ENCODE results near the gene EGR1.

EGR1 gene

GRCh38 chr5:138468966-138469539, 3.8 kb downstream of the EGR1 start:
- no peak overlapping the region for H3K9ac ChIP-seq (ENCODE audit: low read length)
- peaks cover 30% of the 10 kb centered on the region for H3K27me3 ChIP-seq (replicated peaks; ENCODE audit: insufficient read depth, low read length)
- H3K79me2 ChIP-seq (ENCODE audit: low read length) = no peaks in the 10 kb centered on the region
- no peak overlapping the region for H2AFZ ChIP-seq (ENCODE audit: low read length)
- no peaks in the 10 kb centered on the region for H3K4me1 ChIP-seq (ENCODE audit: low read length)
- no peak overlapping the region for H3K4me3 ChIP-seq (ENCODE audit: low read length)
- TF ChIP-seq CTCF (IDR thresholded peaks at IDR 0.05; ENCODE audit: low read length) (no peak), EZH2phosphoT487 (IDR thresholded peaks at IDR 0.05; ENCODE audit: low read length) (no peak), EZH2 (optimal IDR thresholded peaks at IDR 0.05; ENCODE audit: low read depth, low read length) (no peak)
- DNase-seq = no peak
- no peaks in the 10 kb centered on the region for H3K9me3 ChIP-seq (replicated peaks; ENCODE audit: insufficient read depth, low read length)
- no peaks in the 10 kb centered on the region for H3K9me2 ChIP-seq (replicated peaks; ENCODE audit: insufficient read depth, low read length)
- H3K4me2 ChIP-seq (ENCODE audit: low read depth, low read length) = no peak overlapping the region
- H4K20me1 ChIP-seq (ENCODE audit: insufficient read depth, low read length) = no peaks in the 10 kb centered on the region
- no peaks in the 10 kb centered on the region for H3K36me3 ChIP-seq (replicated peaks; ENCODE audit: insufficient read depth, low read length)
- H3F3A ChIP-seq (ENCODE audit: insufficient read depth, low read length) = peaks cover 6% of the 10 kb centered on the region; the same call in 1 of the 2 replicates
- no peak overlapping the region for H3K27ac ChIP-seq (ENCODE audit: low read length)

- Histone ChIP-seq H3K9me3 (replicated peaks; ENCODE audit: insufficient read depth, low read length) (no peaks in the 10 kb centered on the region), H3K4me1 (ENCODE audit: low read length) (no peaks in the 10 kb centered on the region), H4K20me1 (ENCODE audit: insufficient read depth, low read length) (no peaks in the 10 kb centered on the region), H3F3A (ENCODE audit: insufficient read depth, low read length) (peaks cover under 1% of the 10 kb centered on the region; the same call in 1 of the 2 replicates), H3K36me3 (replicated peaks; ENCODE audit: insufficient read depth, low read length) (no peaks in the 10 kb centered on the region), H3K4me3 (ENCODE audit: low read length) (no peak overlapping the region), H3K4me2 (ENCODE audit: low read depth, low read length) (no peak overlapping the region), H3K27me3 (replicated peaks; ENCODE audit: insufficient read depth, low read length) (peaks cover 30% of the 10 kb centered on the region), H2AFZ (ENCODE audit: low read length) (no peak overlapping the region), H3K27ac (ENCODE audit: low read length) (no peak overlapping the region), H3K79me2 (ENCODE audit: low read length) (no peaks in the 10 kb centered on the region), H3K9ac (ENCODE audit: low read length) (no peak overlapping the region), H3K9me2 (replicated peaks; ENCODE audit: insufficient read depth, low read length) (no peaks in the 10 kb centered on the region)
- DNase-seq = no peak
- TF ChIP-seq EZH2 (optimal IDR thresholded peaks at IDR 0.05; ENCODE audit: low read depth, low read length) (no peak), EZH2phosphoT487 (IDR thresholded peaks at IDR 0.05; ENCODE audit: low read length) (no peak), CTCF (IDR thresholded peaks at IDR 0.05; ENCODE audit: low read length) (no peak)
These were observed 4.5 kb downstream of the EGR1 start for GRCh38 chr5:138469540-138470321.

DNA sequence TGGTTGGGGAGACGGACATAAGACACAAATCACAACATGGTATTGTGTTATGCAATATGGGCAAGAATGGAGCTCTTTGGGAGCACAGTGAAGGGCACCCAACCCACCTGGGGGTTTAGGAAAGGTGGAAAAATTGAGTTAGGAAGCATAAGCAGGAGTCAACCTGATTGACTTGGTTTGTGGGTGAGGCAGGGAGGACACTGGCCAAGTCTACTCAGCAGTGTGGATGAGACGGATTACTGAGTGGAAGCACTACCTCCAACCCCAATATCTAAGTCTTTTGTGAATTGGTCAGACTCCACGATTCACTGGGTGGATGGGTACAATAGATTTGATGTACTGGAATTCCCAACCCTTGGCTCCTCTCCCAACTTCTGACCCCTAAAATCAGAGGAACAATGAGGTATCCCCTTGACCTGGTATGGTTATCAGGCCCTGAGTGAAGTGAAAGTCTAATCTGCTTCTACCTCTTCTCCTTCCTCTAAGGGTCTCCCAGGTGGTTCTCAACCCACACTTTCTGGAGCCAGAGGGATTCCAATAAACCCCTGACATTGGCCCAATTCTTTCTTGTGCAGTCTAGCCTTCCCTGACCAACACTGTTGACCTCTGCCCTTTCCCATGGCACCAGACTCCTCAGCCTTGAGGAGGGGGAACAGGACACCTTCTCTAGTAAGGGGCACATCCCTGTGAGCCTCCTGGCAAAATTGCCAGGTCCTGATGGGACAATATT, 5.2 kb downstream of the EGR1 start:
- Histone ChIP-seq H2AFZ (ENCODE audit: low read length) (no peak overlapping the region), H3F3A (ENCODE audit: insufficient read depth, low read length) (no peaks in the 10 kb centered on the region), H3K4me1 (ENCODE audit: low read length) (no peaks in the 10 kb centered on the region), H3K27ac (ENCODE audit: low read length) (no peak overlapping the region), H3K4me2 (ENCODE audit: low read depth, low read length) (no peak overlapping the region), H4K20me1 (ENCODE audit: insufficient read depth, low read length) (no peaks in the 10 kb centered on the region), H3K4me3 (ENCODE audit: low read length) (no peak overlapping the region), H3K27me3 (replicated peaks; ENCODE audit: insufficient read depth, low read length) (peaks cover 30% of the 10 kb centered on the region), H3K9me3 (replicated peaks; ENCODE audit: insufficient read depth, low read length) (no peaks in the 10 kb centered on the region), H3K9me2 (replicated peaks; ENCODE audit: insufficient read depth, low read length) (no peaks in the 10 kb centered on the region), H3K9ac (ENCODE audit: low read length) (no peak overlapping the region), H3K79me2 (ENCODE audit: low read length) (no peaks in the 10 kb centered on the region), H3K36me3 (replicated peaks; ENCODE audit: insufficient read depth, low read length) (no peaks in the 10 kb centered on the region)
- TF ChIP-seq EZH2 (optimal IDR thresholded peaks at IDR 0.05; ENCODE audit: low read depth, low read length) (no peak), EZH2phosphoT487 (IDR thresholded peaks at IDR 0.05; ENCODE audit: low read length) (no peak), CTCF (IDR thresholded peaks at IDR 0.05; ENCODE audit: low read length) (no peak)
- no peak for DNase-seq

Data from MM.1S (cell line).